Naive thymus-derived CD4-positive, alpha-beta T cell (primary cell): ENCODE data around the gene CAMK1. TPM values are rescaled to one million over a fixed set of nuclear protein-coding genes. Genes with fewer than 3 reads are reported as not detected.

Source experiments
- ATAC-seq: fragments of 150-1000 bp; cut with Tn5 transposase; 2 replicates; pipeline ENCODE4 v1.10.0; 2021; ENCODE audit warnings: mild to moderate bottlenecking, moderate library complexity
- CTCF ChIA-PET: fragments of 350-600 bp; sonication (Branson Sonifier 250); formaldehyde crosslinking; loops from one replicate; lab custom pipeline; 2021; ENCODE audit warnings: antibody characterized with exemption; lab: Charles Lee
- POLR2A ChIA-PET: fragments of 350-600 bp; sonication (Branson Sonifier 250); formaldehyde crosslinking; loops from one replicate; lab custom pipeline; 2021; ENCODE audit warnings: antibody characterized with exemption, inconsistent platforms; lab: Charles Lee
- DNase-seq, 9 donors: peaks; one replicate each; pipeline versions ENCODE4 v3.0.0 to v3.0.0-alpha.2; 2020 to 2022; ENCODE audit warnings: mixed read lengths in 1 of 9
- H3K27ac ChIP-seq: one replicate; pipeline ENCODE4 v1.7.0; 2013; ENCODE audit warnings: mild to moderate bottlenecking, low read depth, low read length, moderate library complexity
- H3K27me3 ChIP-seq, 2 donors: one replicate each; pipeline ENCODE4 v1.7.0; 2013; ENCODE audit warnings: low read length in 2 of 2, mild to moderate bottlenecking in 2 of 2, moderate library complexity in 2 of 2; ENCODE audit not compliant: control insufficient read depth in 2 of 2, insufficient read depth in 2 of 2
- H3K36me3 ChIP-seq, 3 experiments: 1 replicate in 2 of 3; 2 replicates in 1 of 3; pipeline ENCODE4 v1.7.0; 2013; ENCODE audit warnings: low read length in 3 of 3, mild to moderate bottlenecking in 3 of 3, moderate library complexity in 1 of 3; ENCODE audit not compliant: insufficient read depth in 3 of 3, control insufficient read depth in 2 of 3
- H3K4me1 ChIP-seq, 2 donors: one replicate each; pipeline ENCODE4 v1.7.0; 2013; ENCODE audit warnings: low read length in 2 of 2, mild to moderate bottlenecking in 2 of 2, moderate library complexity in 1 of 2; ENCODE audit not compliant: control insufficient read depth in 2 of 2, insufficient read depth in 2 of 2
- H3K4me3 ChIP-seq: 2 replicates; pipeline ENCODE4 v1.7.0; 2013; ENCODE audit warnings: mild to moderate bottlenecking, low read length
- H3K9me3 ChIP-seq, 3 experiments: 1 replicate in 2 of 3; 2 replicates in 1 of 3; pipeline ENCODE4 v1.7.0; 2013; ENCODE audit warnings: low read length in 3 of 3; ENCODE audit not compliant: control insufficient read depth in 2 of 3
- H3K27ac Mint-ChIP-seq, 9 donors: one replicate each; pipeline ENCODE4 v1.8.0; 2020 to 2022; ENCODE audit warnings: mixed read lengths in 9 of 9, mild to moderate bottlenecking in 8 of 9, moderate library complexity in 5 of 9, inconsistent platforms in 2 of 9
- H3K27me3 Mint-ChIP-seq, 5 donors: one replicate each; pipeline ENCODE4 v1.8.0; 2021 to 2022; ENCODE audit warnings: mixed read lengths in 5 of 5, mild to moderate bottlenecking in 1 of 5
- H3K36me3 Mint-ChIP-seq, 5 donors: one replicate each; pipeline ENCODE4 v1.8.0; 2020 to 2022; ENCODE audit warnings: mixed read lengths in 5 of 5, mild to moderate bottlenecking in 3 of 5, inconsistent platforms in 1 of 5
- H3K4me1 Mint-ChIP-seq, 7 donors: one replicate each; pipeline ENCODE4 v1.8.0; 2020 to 2022; ENCODE audit warnings: mixed read lengths in 7 of 7, mild to moderate bottlenecking in 3 of 7, inconsistent platforms in 1 of 7
- H3K4me3 Mint-ChIP-seq, 10 donors: one replicate each; pipeline ENCODE4 v1.8.0; 2020 to 2022; ENCODE audit warnings: mild to moderate bottlenecking in 10 of 10, mixed read lengths in 10 of 10, moderate library complexity in 6 of 10, inconsistent platforms in 2 of 10
- H3K9me3 Mint-ChIP-seq, 11 donors: one replicate each; pipeline ENCODE4 v1.8.0; 2020 to 2022; ENCODE audit warnings: mixed read lengths in 11 of 11, mild to moderate bottlenecking in 4 of 11, inconsistent platforms in 1 of 11, moderate library complexity in 1 of 11
- intact Hi-C, 2 donors: fragments of 100-400 bp; cut with micrococcal nuclease; formaldehyde crosslinking; loops; one replicate each; pipeline ENCODE4 v1.15.1; 2023
- polyA plus RNA-seq, 2 donors: library from polyadenylated mRNA; unstranded; fragments of 300-500 nt; fragmentation: Illumina TruSeq; gene quantifications; one replicate each; pipeline ENCODE4 v1.2.3, GENCODE V29; 2021
- total RNA-seq, 6 experiments: library from RNA in 5 of 6; stranded (reverse) in 5 of 6; gene quantifications; 1 replicate in 5 of 6; 2 replicates in 1 of 6; pipeline ENCODE4 v1.2.3 and lab custom pipeline; 2021 to 2026

The CAMK1 gene
- total and polyA plus RNA-seq, 7 experiments from 2014 or later = 0.85 to 36.3 (median 2.1) TPM

GRCh38 chr3:9785602-9786001 lies 15.9 kb upstream of the CAMK1 start:
- Histone ChIP-seq H3K27ac (no peak overlapping the region), H3K4me1 (peaks cover 9 to 19% of the 10 kb centered on the region in 2 donors), H3K4me3 (no peak overlapping the region), H3K9me3 (no peaks in the 10 kb centered on the region), H3K27me3 (no peaks in the 10 kb centered on the region), H3K36me3 (peaks cover 0 to 72% (median 11%) of the 10 kb centered on the region in 3 experiments)
- H3K4me1 Mint-ChIP-seq = peaks cover 27 to 58% (median 52%) of the 10 kb centered on the region in 7 donors
- no peak for DNase-seq
- POLR2A ChIA-PET = interaction anchor here (0.7 to 1.2 kb wide), 3 partner anchors 10 to 136 kb away, joined by 3 to 4 read pairs (median 3); partner anchors contain the start of gene MTMR14
- no peaks in the 10 kb centered on the region for H3K9me3 Mint-ChIP-seq
- no peaks in the 10 kb centered on the region for H3K27me3 Mint-ChIP-seq
- CTCF ChIA-PET = no interaction called here
- no peak overlapping the region for H3K4me3 Mint-ChIP-seq
- no peak for ATAC-seq
- H3K36me3 Mint-ChIP-seq = peaks cover 19 to 61% (median 47%) of the 10 kb centered on the region in 5 donors
- H3K27ac Mint-ChIP-seq = peak overlapping the region in 2 of 9 donors; percentile 25 to 32
- intact Hi-C loops = no loop called here

GRCh38 chr3:9784965-9785364 lies 15.2 kb upstream of the CAMK1 start:
- peaks cover 26 to 58% (median 52%) of the 10 kb centered on the region in 7 donors for H3K4me1 Mint-ChIP-seq
- peaks cover 14 to 56% (median 46%) of the 10 kb centered on the region in 5 donors for H3K36me3 Mint-ChIP-seq
- no peaks in the 10 kb centered on the region for H3K27me3 ChIP-seq
- no peaks in the 10 kb centered on the region for H3K27me3 Mint-ChIP-seq
- no peak overlapping the region for H3K4me3 ChIP-seq
- ChIA-PET CTCF (no interaction called here), POLR2A (interaction anchor here (0.9 kb wide), 1 partner anchor 23 kb away, joined by 3 read pairs; no protein-coding TSS in a partner anchor)
- peak overlapping the region in 1 of 9 donors; percentile 25 for H3K27ac Mint-ChIP-seq
- no peaks in the 10 kb centered on the region for H3K9me3 ChIP-seq
- H3K36me3 ChIP-seq = peaks cover 0 to 71% (median 11%) of the 10 kb centered on the region in 3 experiments
- DNase-seq = no peak
- no peak for ATAC-seq
- intact Hi-C loops = no loop called here
- H3K9me3 Mint-ChIP-seq = no peaks in the 10 kb centered on the region
- no peak overlapping the region for H3K27ac ChIP-seq
- no peak overlapping the region for H3K4me3 Mint-ChIP-seq
- peaks cover 11 to 22% of the 10 kb centered on the region in 2 donors for H3K4me1 ChIP-seq

GRCh38 chr3:9783954-9784353 lies 14.2 kb upstream of the CAMK1 start:
- H3K27me3 ChIP-seq = no peaks in the 10 kb centered on the region
- Mint-ChIP-seq H3K9me3 (no peaks in the 10 kb centered on the region), H3K36me3 (peaks cover 12 to 47% (median 38%) of the 10 kb centered on the region in 5 donors), H3K4me1 (peaks cover 35 to 60% (median 54%) of the 10 kb centered on the region in 7 donors), H3K4me3 (no peak overlapping the region), H3K27me3 (no peaks in the 10 kb centered on the region), H3K27ac (no peak overlapping the region)
- H3K36me3 ChIP-seq = peaks cover 0 to 61% (median 11%) of the 10 kb centered on the region in 3 experiments
- ChIA-PET CTCF (no interaction called here), POLR2A (no interaction called here)
- peaks cover 21 to 32% of the 10 kb centered on the region in 2 donors for H3K4me1 ChIP-seq
- H3K9me3 ChIP-seq = no peaks in the 10 kb centered on the region
- H3K4me3 ChIP-seq = no peak overlapping the region
- DNase-seq = no peak
- no peak overlapping the region for H3K27ac ChIP-seq
- intact Hi-C loops = loop anchor here in 1 of 2 donors (2.0 kb wide), 2 partner anchors 149 to 503 kb away; partner anchors contain the start of gene CRELD1
- no peak for ATAC-seq

GRCh38 chr3:9782770-9783169 lies 13.0 kb upstream of the CAMK1 start:
- intact Hi-C loops = loop anchor here in 1 of 2 donors (1.0 to 2.0 kb wide), 3 partner anchors 150 to 504 kb away; partner anchors contain the start of gene CRELD1
- peaks cover 33 to 42% of the 10 kb centered on the region in 2 donors for H3K4me1 ChIP-seq
- Mint-ChIP-seq H3K36me3 (peaks cover 10 to 47% (median 35%) of the 10 kb centered on the region in 5 donors), H3K27ac (no peak overlapping the region), H3K4me1 (peaks cover 44 to 67% (median 61%) of the 10 kb centered on the region in 7 donors), H3K4me3 (no peak overlapping the region), H3K9me3 (no peaks in the 10 kb centered on the region), H3K27me3 (no peaks in the 10 kb centered on the region)
- DNase-seq (peak in 2 of 9 donors; percentile 19 to 26), ATAC-seq (no peak)
- H3K4me3 ChIP-seq = no peak overlapping the region
- peaks cover 0 to 57% (median 11%) of the 10 kb centered on the region in 3 experiments for H3K36me3 ChIP-seq
- H3K27me3 ChIP-seq = no peaks in the 10 kb centered on the region
- ChIA-PET CTCF (interaction anchor here (1.0 to 1.2 kb wide), 2 partner anchors 37 to 491 kb away, joined by 3 to 4 read pairs; no protein-coding TSS in a partner anchor), POLR2A (interaction anchor here (1.0 to 1.8 kb wide), 4 partner anchors 10 to 12 kb away, joined by 3 to 6 read pairs (median 4); partner anchors contain the start of genes ARPC4 and TADA3)
- H3K27ac ChIP-seq = no peak overlapping the region
- H3K9me3 ChIP-seq = no peaks in the 10 kb centered on the region

- POLR2A ChIA-PET = interaction anchor here (0.6 to 1.8 kb wide), 5 partner anchors 10 to 407 kb away, joined by 3 to 6 read pairs (median 4); partner anchors contain the start of genes ARPC4 and TADA3
- ATAC-seq (no peak), DNase-seq (no peak)
- no peaks in the 10 kb centered on the region for H3K9me3 Mint-ChIP-seq
- H3K27ac ChIP-seq = no peak overlapping the region
- H3K27me3 Mint-ChIP-seq = no peaks in the 10 kb centered on the region
- H3K4me3 Mint-ChIP-seq = peak overlapping the region in 3 of 10 donors; percentile 9 to 19 (median 16)
- peak overlapping the region in 2 of 9 donors; percentile 39 to 70 for H3K27ac Mint-ChIP-seq
- H3K36me3 Mint-ChIP-seq = peaks cover 4 to 40% (median 28%) of the 10 kb centered on the region in 5 donors
- CTCF ChIA-PET = interaction anchor here (0.6 to 1.2 kb wide), 3 partner anchors 36 to 54 kb away, joined by 3 to 4 read pairs (median 3); no protein-coding TSS in a partner anchor
- H3K36me3 ChIP-seq = peaks cover 0 to 50% (median 11%) of the 10 kb centered on the region in 3 experiments
- H3K4me3 ChIP-seq = no peak overlapping the region
- no peaks in the 10 kb centered on the region for H3K27me3 ChIP-seq
- peaks cover 33 to 39% of the 10 kb centered on the region in 2 donors for H3K4me1 ChIP-seq
- intact Hi-C loops = loop anchor here in 1 of 2 donors (1.0 to 2.0 kb wide), 3 partner anchors 151 to 505 kb away; partner anchors contain the start of gene CRELD1
- H3K9me3 ChIP-seq = no peaks in the 10 kb centered on the region
- peaks cover 41 to 66% (median 61%) of the 10 kb centered on the region in 7 donors for H3K4me1 Mint-ChIP-seq
Observed at GRCh38 chr3:9781978-9782603, 12.3 kb upstream of the CAMK1 start.

- Histone ChIP-seq H3K9me3 (no peaks in the 10 kb centered on the region), H3K4me3 (no peak overlapping the region), H3K27me3 (no peaks in the 10 kb centered on the region), H3K4me1 (peaks cover 33 to 39% of the 10 kb centered on the region in 2 donors), H3K36me3 (peaks cover 0 to 45% (median 10%) of the 10 kb centered on the region in 3 experiments), H3K27ac (no peak overlapping the region)
- intact Hi-C loops = no loop called here
- DNase-seq (no peak), ATAC-seq (no peak)
- Mint-ChIP-seq H3K27me3 (no peaks in the 10 kb centered on the region), H3K27ac (peak overlapping the region in 2 of 9 donors; percentile 58 to 81), H3K4me3 (peak overlapping the region in 3 of 10 donors; percentile 2 to 77 (median 37)), H3K4me1 (peaks cover 42 to 65% (median 58%) of the 10 kb centered on the region in 7 donors), H3K36me3 (peaks cover 4 to 36% (median 24%) of the 10 kb centered on the region in 5 donors), H3K9me3 (no peaks in the 10 kb centered on the region)
- CTCF ChIA-PET = interaction anchor here (0.6 to 0.7 kb wide), 2 partner anchors 48 to 55 kb away, joined by 3 read pairs; no protein-coding TSS in a partner anchor
- POLR2A ChIA-PET = interaction anchor here (0.6 to 1.8 kb wide), 4 partner anchors 9 to 406 kb away, joined by 3 to 6 read pairs (median 4); partner anchors contain the start of genes ARPC4 and TADA3
Observed at GRCh38 chr3:9781551-9781950, 11.8 kb upstream of the CAMK1 start.
